Activated naive CD4-positive, alpha-beta T cell treated with anti-CD3 and anti-CD28 coated beads, Interleukin-2, amount 50 U/mL, for 16 hours (primary cell): ENCODE results near the gene ODF4.
"Not testable (repeated sequence)": the region's sequence is repeated elsewhere in the genome, so short reads cannot be mapped to it uniquely, and the experiment has no call there.

Experiments
- DNase-seq: peaks from one replicate; pipeline ENCODE4 v3.0.0-alpha.2; 2020

The ODF4 gene

GRCh38 chr17:8326511-8327302 lies 12.9 kb upstream of the ODF4 start:
- peak; percentile 27 for DNase-seq

GRCh38 chr17:8327303-8327649 lies 12.4 kb upstream of the ODF4 start:
- no peak for DNase-seq

GRCh38 chr17:8332128-8332527 lies 7.5 kb upstream of the ODF4 start:
- DNase-seq: no peak

- DNase-seq: no peak
Measured at GRCh38 chr17:8332688-8333087, 7.0 kb upstream of the ODF4 start.

GRCh38 chr17:8333281-8333680 lies 6.4 kb upstream of the ODF4 start:
- no peak for DNase-seq

- no peak for DNase-seq
Measured at GRCh38 chr17:8337802-8338752, 1.6 kb upstream of the ODF4 start.

GRCh38 chr17:8338753-8339140 lies 893 bp upstream of the ODF4 start:
- DNase-seq: no peak

- no peak for DNase-seq
Measured at GRCh38 chr17:8341456-8341855, 1.8 kb downstream of the ODF4 start.

GRCh38 chr17:8345052-8345690 lies 5.5 kb downstream of the ODF4 start:
- no peak for DNase-seq

GRCh38 chr17:8345951-8346665 lies 6.5 kb downstream of the ODF4 start:
- no peak for DNase-seq

GRCh38 chr17:8347001-8347400 lies 7.4 kb downstream of the ODF4 start:
- DNase-seq: not testable (repeated sequence)

- DNase-seq: no peak
Measured at GRCh38 chr17:8350339-8350738, 10.7 kb downstream of the ODF4 start.

- no peak for DNase-seq
Measured at GRCh38 chr17:8353736-8354135, 14.1 kb downstream of the ODF4 start.

- DNase-seq: no peak
Measured at GRCh38 chr17:8354236-8354635, 14.6 kb downstream of the ODF4 start.

- DNase-seq: no peak
Measured at GRCh38 chr17:8357910-8358309, 18.3 kb downstream of the ODF4 start.

- DNase-seq: no peak
Measured at GRCh38 chr17:8359769-8360168, 20.1 kb downstream of the ODF4 start.

- no peak for DNase-seq
Measured at GRCh38 chr17:8360260-8360659, 20.6 kb downstream of the ODF4 start.

- no peak for DNase-seq
Measured at GRCh38 chr17:8360751-8361150, 21.1 kb downstream of the ODF4 start.

- no peak for DNase-seq
Measured at GRCh38 chr17:8362651-8363332, 23.2 kb downstream of the ODF4 start.

- no peak for DNase-seq
Measured at GRCh38 chr17:8365143-8365542, 25.5 kb downstream of the ODF4 start.

GRCh38 chr17:8366231-8366630 lies 26.6 kb downstream of the ODF4 start:
- no peak for DNase-seq

GRCh38 chr17:8368193-8368592 lies 28.6 kb downstream of the ODF4 start:
- DNase-seq: no peak
